GM19468 (cell line): ENCODE data around the gene TMEM247.
"Not testable (repeated sequence)": the region's sequence is repeated elsewhere in the genome, so short reads cannot be mapped to it uniquely, and the experiment has no call there.

Experiments used
- ATAC-seq: cut with Tn5 transposase; IDR thresholded peaks from one replicate; pipeline ENCODE4 v1.9.1; 2021; ENCODE audit warnings: mild to moderate bottlenecking, moderate library complexity, moderate number of reproducible peaks; ENCODE audit not compliant: unreplicated experiment; ENCODE audit errors: extremely low read depth

TMEM247 gene

GRCh38 chr2:46456789-46457188, 22.6 kb upstream of the TMEM247 start:
- ATAC-seq = no peak

DNA sequence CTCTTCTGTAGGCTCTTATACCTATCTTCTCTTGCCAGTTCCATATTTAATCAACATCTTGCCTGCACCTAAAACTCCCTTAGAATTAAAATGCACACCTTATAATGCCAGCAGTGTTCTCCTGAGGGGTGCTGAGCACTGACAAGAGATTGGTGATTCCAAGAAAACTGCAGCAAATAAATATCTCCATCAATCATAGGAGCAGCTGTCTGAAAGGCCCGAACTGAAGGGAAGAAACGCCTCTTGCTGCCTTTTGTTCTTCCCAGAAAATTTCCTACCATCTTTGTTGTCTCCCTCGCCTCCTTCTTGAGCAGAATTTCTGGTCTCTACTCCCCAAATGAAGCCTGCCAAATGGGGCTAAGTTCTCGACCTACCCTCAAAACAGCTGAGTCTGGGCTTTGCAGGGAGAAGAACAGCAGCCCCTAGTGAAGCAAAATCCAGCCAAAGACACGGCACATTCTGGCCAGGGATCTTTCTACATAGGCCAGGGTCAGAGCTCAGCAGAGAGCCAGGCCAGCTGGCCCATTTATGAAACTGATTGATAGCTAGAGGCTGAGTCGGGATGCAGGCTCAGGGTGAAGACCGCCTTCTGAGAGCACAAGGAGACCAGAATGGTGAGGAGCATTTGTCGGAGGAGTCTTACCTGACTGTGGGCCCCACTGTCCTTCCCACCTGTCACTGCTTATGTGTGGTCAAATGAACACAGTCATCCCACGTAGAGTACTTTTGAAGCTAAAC, 20.4 kb upstream of the TMEM247 start:
- ATAC-seq = no peak

DNA sequence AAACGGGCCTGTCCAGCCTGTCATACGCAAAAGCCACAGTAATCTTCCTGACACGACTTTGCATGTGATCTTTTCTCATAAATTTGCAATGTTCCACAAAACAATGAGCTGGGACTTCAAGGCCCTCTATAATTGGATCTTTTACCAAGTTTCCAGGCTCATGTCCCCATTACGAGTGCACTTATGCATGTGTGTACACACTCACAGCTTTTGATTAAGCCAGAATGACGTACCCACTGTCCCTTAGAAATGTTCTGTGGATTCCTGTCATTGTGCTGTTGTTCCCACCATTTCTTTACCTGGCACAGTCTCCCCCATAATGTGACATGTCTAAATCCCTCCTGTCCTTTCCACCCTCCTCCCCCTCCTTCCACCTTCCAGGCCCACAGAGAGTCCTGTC, 19.7 kb upstream of the TMEM247 start:
- ATAC-seq = no peak

GRCh38 chr2:46460241-46460921, 19.0 kb upstream of the TMEM247 start:
- no peak for ATAC-seq

DNA sequence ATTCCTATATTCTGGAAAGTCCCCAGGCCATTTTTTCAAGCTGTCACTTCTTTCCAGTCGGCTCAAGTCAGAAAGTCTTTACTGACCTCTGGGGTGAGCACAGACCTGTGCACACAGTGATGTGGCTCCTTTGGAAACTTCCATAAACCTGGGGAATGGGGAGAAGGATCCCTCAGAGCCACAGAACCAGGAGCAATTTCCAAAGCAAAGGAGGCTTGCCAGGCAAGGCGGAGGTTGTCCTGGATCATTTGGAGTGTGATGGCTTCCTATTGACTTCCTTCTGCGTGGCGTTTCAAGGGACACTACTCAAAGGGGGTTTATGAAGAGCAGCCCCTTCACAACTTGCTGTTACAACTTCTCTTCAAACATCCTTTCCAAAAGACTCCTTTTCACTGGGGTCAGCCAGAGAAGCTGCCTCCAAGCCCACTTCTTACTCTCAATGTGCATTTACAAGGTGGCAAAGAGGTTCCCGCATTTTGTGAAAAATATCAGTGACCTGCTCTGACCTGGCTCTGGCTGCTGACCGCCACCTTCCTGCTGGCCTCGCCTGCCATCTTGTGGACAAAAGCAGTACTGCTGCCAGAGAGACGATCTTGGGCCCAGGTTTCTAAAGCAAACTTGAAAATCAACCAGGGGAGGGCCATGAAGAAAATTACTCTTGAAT, 18.2 kb upstream of the TMEM247 start:
- no peak for ATAC-seq

DNA sequence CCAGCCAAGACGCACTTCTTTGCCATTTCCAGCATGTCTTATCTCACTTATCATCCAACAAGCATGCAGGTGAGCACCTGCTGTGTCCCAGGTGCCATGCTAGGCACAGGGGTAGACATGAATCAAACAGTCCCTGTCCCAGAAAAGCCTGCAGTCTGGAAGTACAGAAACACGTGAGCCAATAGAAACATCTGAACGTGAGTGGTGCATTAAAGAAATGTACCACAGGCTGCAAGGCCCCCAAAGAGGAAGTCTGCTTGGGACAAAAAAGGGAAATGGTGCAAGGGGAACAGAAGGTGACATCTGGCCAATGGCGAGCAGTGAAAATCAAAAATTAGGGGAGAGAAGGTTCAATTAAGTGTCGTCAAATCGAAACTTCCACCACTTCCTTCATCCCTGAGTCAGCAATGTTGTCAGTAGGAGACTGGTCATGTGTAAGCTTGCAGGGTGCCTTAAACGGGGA, 17.6 kb upstream of the TMEM247 start:
- ATAC-seq = no peak

DNA sequence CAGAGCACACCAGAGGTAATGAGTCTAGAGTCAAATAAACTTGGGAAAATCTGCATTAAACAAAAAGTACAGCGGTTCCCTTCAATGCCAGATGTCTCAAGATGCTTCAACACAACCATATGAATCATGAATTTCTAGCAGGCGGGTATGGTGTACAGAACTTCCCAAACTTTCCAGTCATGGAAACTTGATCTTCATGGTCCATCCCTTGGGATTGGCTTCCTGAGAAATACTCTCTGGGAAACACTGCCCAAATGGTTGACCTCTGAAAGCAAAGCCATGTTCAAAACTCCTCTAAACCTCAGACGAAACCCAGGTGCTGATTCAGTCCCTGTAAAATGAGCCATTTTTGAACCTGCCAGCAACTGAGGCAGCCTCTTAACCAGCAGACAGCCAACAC, 16.4 kb upstream of the TMEM247 start:
- ATAC-seq = no peak

- ATAC-seq = no peak
Observed at GRCh38 chr2:46469116-46469515, 10.2 kb upstream of the TMEM247 start.

DNA sequence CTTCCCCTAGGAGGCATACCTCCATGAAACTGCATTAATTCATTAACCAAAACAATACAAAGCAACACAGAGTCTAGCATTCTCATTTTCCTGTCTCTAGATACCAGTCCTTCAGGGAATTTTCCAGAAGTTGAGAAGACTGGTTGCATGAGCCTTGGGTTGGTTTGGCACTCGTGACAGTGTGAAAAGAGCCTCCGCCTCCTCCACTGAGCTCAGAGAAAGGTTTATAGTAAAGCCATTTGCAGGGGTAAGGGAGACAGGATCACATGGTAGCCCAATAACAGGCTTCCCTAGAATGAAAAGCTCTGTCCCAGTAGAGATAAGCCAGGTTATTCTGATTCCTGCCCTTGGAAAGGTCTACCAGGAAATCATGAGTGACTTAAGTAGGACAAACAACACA, 9.7 kb upstream of the TMEM247 start:
- ATAC-seq = no peak

DNA sequence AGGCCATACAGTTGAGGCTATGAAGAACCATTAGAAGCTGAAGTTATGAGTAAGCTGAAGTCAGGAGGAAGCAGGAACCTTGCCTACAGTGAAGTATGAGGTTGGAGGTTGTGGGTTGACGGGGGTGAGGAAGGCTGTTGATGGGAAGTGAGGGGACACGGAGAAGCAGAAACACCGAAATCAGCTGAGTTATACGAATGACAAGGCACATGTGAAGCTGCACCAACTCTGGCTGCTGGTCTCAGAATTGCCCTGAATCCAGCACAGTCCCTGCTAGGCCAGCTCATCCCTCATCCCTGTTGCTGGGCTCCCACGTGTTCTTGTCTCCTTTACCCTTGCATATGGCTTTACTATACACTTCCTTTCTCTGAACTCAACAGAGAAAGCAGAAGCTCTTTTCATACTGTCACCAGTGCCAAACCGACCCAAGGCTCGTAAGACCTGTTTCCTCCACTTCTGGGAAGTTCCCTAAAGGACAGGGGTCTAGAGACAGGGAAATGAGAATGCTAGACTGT, 9.2 kb upstream of the TMEM247 start:
- no peak for ATAC-seq

DNA sequence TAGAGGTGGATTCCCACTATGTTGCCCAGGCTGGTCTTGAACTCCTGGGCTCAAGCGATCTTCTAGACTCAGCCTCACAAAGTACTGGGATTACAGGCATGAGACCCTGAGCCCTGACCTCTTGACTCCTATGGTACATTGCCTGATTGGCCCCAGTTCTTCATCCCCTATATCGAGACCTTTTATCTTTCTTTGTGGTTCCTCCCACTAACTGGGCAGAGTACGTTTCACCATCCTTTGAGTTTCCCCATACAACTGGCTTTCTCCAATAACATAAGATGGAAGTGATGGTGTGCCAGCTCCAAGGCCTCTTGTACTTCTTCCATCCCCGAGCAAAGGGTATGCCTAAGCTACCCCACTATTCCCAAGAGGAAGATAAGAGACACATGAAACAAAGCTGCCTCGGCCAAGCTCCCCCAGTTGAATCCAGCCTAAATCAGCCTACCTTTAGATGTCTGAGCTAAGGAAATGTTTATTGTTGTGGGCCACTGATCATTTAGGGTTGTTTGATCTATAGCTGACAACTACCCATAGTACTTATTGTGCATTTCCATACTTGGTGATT, 8.3 kb upstream of the TMEM247 start:
- ATAC-seq = no peak

- ATAC-seq = no peak
Observed at GRCh38 chr2:46471697-46472096, 7.7 kb upstream of the TMEM247 start.

GRCh38 chr2:46472165-46472564, 7.2 kb upstream of the TMEM247 start:
- not testable (repeated sequence) for ATAC-seq

- not testable (repeated sequence) for ATAC-seq
Observed at GRCh38 chr2:46477462-46477861, 1.9 kb upstream of the TMEM247 start.

DNA sequence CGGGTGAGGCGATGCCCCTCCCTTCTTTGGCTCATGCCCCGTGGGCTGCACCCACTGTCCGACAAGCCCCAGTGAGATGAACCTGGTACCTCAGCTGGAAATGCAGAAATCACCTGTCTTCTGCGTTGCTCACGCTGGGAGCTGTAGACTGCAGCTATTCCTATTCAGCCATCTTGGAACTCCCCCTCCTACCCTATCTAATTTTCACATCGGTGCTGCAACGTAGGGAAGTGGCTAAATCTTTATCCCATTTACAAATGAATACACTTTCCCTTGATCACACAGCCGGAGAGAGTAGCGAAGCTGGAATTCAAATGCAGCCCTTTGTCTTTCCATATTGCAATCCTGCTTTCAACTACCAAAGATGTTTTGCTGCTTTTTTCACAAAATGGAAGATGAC, 1.4 kb upstream of the TMEM247 start:
- ATAC-seq = no peak

GRCh38 chr2:46480562-46480961, 1.2 kb downstream of the TMEM247 start:
- no peak for ATAC-seq

GRCh38 chr2:46481198-46482193, 2.1 kb downstream of the TMEM247 start:
- ATAC-seq = no peak

DNA sequence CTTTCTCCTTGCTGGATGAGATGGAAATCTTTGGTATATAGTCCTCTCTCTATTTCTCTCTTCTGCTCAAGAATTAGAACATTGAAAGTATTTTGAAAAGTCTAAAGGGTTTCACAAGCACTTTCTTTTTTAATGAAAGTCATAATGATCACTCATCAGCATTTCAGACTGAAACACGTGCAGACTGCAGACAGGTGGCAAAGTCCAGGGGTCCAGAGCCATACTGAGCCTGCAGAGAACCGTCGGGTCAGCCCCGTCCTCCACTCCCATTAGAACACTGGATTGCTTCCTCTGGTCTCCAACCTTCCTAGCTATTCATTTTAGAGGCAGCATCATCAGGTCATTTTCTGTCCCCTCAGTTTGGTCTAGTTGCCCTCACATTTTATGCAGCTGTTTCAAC, 3.1 kb downstream of the TMEM247 start:
- no peak for ATAC-seq

DNA sequence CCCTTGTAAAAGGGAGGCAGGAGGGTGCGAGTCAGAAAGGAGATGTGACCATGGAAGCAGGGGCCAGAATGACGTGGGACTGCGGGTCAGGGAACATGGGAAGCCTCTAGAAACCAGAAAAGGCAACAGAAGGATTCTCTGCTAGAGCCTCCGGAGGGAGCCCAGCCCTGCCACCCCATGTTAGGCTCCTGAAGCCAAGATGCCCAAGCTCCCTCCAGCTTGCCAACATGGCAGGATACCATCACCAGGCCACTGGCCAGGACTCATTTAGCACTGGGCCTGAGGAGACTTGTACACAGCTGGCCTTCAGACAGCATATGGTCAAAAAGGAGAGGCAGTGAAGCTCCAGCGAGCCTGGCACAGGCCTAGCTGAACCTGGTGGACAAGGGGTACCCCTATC, 5.6 kb downstream of the TMEM247 start:
- ATAC-seq = no peak

GRCh38 chr2:46486436-46486835, 7.1 kb downstream of the TMEM247 start:
- no peak for ATAC-seq
